ENCODE measurements around the gene SLC25A13. TPM values are rescaled to one million over a fixed set of nuclear protein-coding genes. Genes with fewer than 3 reads are reported as not detected.

The SLC25A13 gene
- total and polyA plus RNA-seq, 2 of the 13 experiments (the other 11 are each of a cell fraction or from before 2014, with no cell fraction given): 36.2 to 84.9 TPM

DNA sequence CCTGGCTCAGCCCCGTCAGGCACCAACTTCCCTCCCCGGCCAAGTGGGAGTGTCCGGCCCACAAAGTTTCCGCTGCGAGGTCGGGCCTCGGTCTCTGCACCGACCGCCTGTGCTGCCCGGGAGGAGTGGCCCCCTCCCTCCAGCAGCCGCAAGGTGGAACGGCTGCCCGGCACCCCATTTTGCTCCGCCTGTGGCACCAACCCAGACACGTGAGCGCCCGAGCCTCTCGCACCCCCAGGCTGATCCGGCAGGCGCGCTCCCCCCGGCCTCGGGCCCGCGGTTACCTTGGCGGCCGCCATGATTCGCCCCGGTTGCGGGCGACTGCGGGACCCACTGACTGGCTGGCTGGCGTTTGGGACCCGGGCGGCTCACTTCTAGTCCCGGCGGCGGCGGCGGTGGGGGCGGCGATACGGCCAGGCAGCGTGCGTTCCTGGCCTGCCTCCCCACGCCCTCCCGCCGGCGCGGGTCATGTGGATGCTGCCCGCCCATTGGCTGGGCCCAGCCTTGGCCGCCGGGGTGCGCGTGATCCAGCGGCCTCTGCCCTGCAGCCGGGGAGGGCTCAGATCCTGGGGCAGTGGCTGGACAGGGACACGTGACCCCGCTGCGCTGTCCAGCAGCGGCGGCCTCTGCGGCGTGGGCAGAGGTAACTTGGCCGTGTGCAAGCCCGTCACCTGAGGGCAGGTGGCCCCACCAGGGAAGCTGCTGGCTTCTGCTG lies at the start of gene SLC25A13 (continued):
- TF ChIP-seq, protein P1, sequence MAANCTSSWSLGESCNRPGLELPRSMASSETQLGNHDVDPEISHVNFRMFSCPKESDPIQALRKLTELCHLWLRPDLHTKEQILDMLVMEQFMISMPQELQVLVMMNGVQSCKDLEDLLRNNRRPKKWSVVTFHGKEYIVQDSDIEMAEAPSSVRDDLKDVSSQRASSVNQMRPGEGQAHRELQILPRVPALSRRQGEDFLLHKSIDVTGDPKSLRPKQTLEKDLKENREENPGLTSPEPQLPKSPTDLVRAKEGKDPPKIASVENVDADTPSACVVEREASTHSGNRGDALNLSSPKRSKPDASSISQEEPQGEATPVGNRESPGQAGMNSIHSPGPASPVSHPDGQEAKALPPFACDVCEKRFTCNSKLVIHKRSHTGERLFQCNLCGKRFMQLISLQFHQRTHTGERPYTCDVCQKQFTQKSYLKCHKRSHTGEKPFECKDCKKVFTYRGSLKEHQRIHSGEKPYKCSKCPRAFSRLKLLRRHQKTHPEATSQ (CRISPR knock-in tag; IDR thresholded peaks at IDR 0.05; ENCODE audit: borderline replicate concordance): peak; percentile 94; the same call in 1 of the 2 replicates
- TF ChIP-seq ZNF607 (CRISPR knock-in tag; IDR thresholded peaks at IDR 0.05; ENCODE audit: borderline replicate concordance) (peak; percentile 84), ZNF383 (CRISPR knock-in tag; IDR thresholded peaks at IDR 0.05; ENCODE audit: borderline replicate concordance) (peak; percentile 91; the same call in 1 of the 2 replicates), MIXL1 (CRISPR knock-in tag; IDR thresholded peaks at IDR 0.05) (peak; percentile 78), ZNF850 (CRISPR knock-in tag; conservative IDR thresholded peaks at IDR 0.05) (peak; percentile 50; the same call in 1 of the 2 replicates), ZNF550 (CRISPR knock-in tag; IDR thresholded peaks at IDR 0.05; ENCODE audit: borderline replicate concordance) (no peak), PRDM10 (CRISPR knock-in tag; IDR thresholded peaks at IDR 0.05; ENCODE audit: low read depth) (peak; percentile 30; the same call in 1 of the 2 replicates), CBX5 (CRISPR knock-in tag; IDR thresholded peaks at IDR 0.05; ENCODE audit: borderline replicate concordance) (peak; percentile 82; the same call in 1 of the 2 replicates), GPN1 (CRISPR knock-in tag; IDR thresholded peaks at IDR 0.05; ENCODE audit: borderline replicate concordance) (0 out of 2 replicates have a peak, but pooled peaks have one; percentile 82), PAXIP1 (CRISPR knock-in tag; conservative IDR thresholded peaks at IDR 0.05) (peak; percentile 87), ARID2 (CRISPR knock-in tag; IDR thresholded peaks at IDR 0.05; ENCODE audit: borderline replicate concordance) (peak; percentile 97), CAMTA2 (CRISPR knock-in tag; IDR thresholded peaks at IDR 0.05; ENCODE audit: borderline replicate concordance) (peak; percentile 61; the same call in 1 of the 2 replicates)
- TF ChIP-seq, protein P2, sequence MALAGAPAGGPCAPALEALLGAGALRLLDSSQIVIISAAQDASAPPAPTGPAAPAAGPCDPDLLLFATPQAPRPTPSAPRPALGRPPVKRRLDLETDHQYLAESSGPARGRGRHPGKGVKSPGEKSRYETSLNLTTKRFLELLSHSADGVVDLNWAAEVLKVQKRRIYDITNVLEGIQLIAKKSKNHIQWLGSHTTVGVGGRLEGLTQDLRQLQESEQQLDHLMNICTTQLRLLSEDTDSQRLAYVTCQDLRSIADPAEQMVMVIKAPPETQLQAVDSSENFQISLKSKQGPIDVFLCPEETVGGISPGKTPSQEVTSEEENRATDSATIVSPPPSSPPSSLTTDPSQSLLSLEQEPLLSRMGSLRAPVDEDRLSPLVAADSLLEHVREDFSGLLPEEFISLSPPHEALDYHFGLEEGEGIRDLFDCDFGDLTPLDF (CRISPR knock-in tag; IDR thresholded peaks at IDR 0.05): no peak
- TF ChIP-seq, protein P3, sequence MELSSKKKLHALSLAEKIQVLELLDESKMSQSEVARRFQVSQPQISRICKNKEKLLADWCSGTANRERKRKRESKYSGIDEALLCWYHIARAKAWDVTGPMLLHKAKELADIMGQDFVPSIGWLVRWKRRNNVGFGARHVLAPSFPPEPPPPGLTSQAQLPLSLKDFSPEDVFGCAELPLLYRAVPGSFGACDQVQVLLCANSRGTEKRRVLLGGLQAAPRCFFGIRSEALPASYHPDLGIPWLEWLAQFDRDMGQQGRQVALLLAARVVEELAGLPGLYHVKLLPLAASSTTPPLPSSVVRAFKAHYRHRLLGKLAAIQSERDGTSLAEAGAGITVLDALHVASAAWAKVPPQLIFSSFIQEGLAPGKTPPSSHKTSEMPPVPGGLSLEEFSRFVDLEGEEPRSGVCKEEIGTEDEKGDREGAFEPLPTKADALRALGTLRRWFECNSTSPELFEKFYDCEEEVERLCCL (CRISPR knock-in tag; IDR thresholded peaks at IDR 0.05; ENCODE audit: borderline replicate concordance): peak; percentile 81; the same call in 1 of the 2 replicates
